Psoas muscle (tissue), 8 donors: ENCODE results near the gene FGFR3. TPM values are rescaled to one million over a fixed set of nuclear protein-coding genes. Genes with fewer than 3 reads are reported as not detected.

Experiments
- ATAC-seq, 4 donors: fragments of 200-7000 bp; cut with Tn5 transposase; one replicate each; pipeline ENCODE4 v1.9.1; 2020; ENCODE audit warnings: moderate library complexity in 3 of 4, mild to moderate bottlenecking in 2 of 4
- DNase-seq, 2 donors: peaks; one replicate each; pipeline ENCODE4 v3.0.0-alpha.2; 2020
- H3K27ac ChIP-seq: fragments of 200-600 bp; one replicate; pipeline ENCODE4 v1.8.0; 2022
- H3K27me3 ChIP-seq, 3 donors: fragments of 200-600 bp in 1 of 3; one replicate each; pipeline versions ENCODE4 v1.6.1 to v1.8.0; 2013 to 2022; ENCODE audit warnings: low read length in 2 of 3, mild to moderate bottlenecking in 2 of 3, moderate library complexity in 1 of 3; ENCODE audit not compliant: insufficient read depth in 3 of 3
- H3K36me3 ChIP-seq, 2 donors: fragments of 200-600 bp in 1 of 2; one replicate each; pipeline versions ENCODE4 v1.6.1 to v1.8.0; 2013 to 2022; ENCODE audit warnings: low read depth in 1 of 2, mild to moderate bottlenecking in 1 of 2, moderate library complexity in 1 of 2; ENCODE audit not compliant: insufficient read depth in 1 of 2
- H3K4me1 ChIP-seq: fragments of 200-600 bp; one replicate; pipeline ENCODE4 v1.8.0; 2022
- H3K4me3 ChIP-seq: fragments of 200-600 bp; one replicate; pipeline ENCODE4 v1.8.0; 2022; ENCODE audit warnings: mild to moderate bottlenecking
- H3K9me3 ChIP-seq: fragments of 200-600 bp; one replicate; pipeline ENCODE4 v1.8.0; 2022
- CTCF ChIP-seq: fragments of 200-600 bp; IDR thresholded peaks from one replicate; pipeline ENCODE4 v1.8.0; 2022; ENCODE audit warnings: antibody characterized with exemption
- WGBS, 3 donors: extraction: QIAGEN DNeasy Blood & Tissue Kit; methylation state at CpG; one replicate each; pipeline versions ENCODE4 v1.1.6 to v1.1.7; 2013; 5-methylcytosine and 5-hydroxymethylcytosine counted together
- intact Hi-C, 2 donors: fragments of 100-400 bp; cut with DNase I; formaldehyde crosslinking; loops; one replicate each; pipeline versions ENCODE4 v1.11.0 to v1.14.2; 2022
- long read RNA-seq, 2 donors: library from polyadenylated mRNA; unstranded; transcript quantifications; one replicate each; pipeline ENCODE4 v2.0.0, GENCODE V29; 2021
- polyA plus RNA-seq, 3 donors: library from polyadenylated mRNA; stranded (reverse); fragments of 200-250 nt; gene quantifications; one replicate each; pipeline ENCODE4 v1.2.3, GENCODE V29; 2013
- total RNA-seq, 4 donors: library from RNA; stranded (reverse); fragmentation: NEBNext Ultra II Directional in 2 of 4; extraction: Animal tissue kit (Norgen Biotek cat#: 25700) in 2 of 4; gene quantifications; one replicate each; pipeline versions ENCODE4 v1.2.1 to v1.2.4, GENCODE V29; 2021 to 2023
- donor health status: healthy with polysubstance abuse.
- donor health status: DM: no; HTN: no; CAD: no; lungs with moderate emphysema.
- donor health status: Bipolar disorder and iron deficiency.
- donor health status: healthy.
- donor health status: DM: yes; HTN: yes; CAD: no.
- donor health status: DM: no; HTN: no; CAD: no.
- donor health status: DM: no; HTN: no; CAD: no.
- donor health status: DM: yes; HTN: yes; CAD: no.

The FGFR3 gene
- total RNA-seq (1 to 10 TPM in 1 of 4 donors, under 1 TPM in 3; 0.17 to 1.1 (median 0.47) TPM), polyA plus RNA-seq (under 1 TPM; 0.29 to 0.57 (median 0.30) TPM)
- long read RNA-seq, donor 1, result 0 reads
- long read RNA-seq, donor 2, partial matches to known transcripts, result 2 of 17 reads
- long read RNA-seq, donor 2, other reads (novel, unspliced or antisense), result 15 of 17 reads

GRCh38 chr4:1792832-1793495, at the start of gene FGFR3:
Gene FGFR3, plus strand, starts transcription at chr4:1793293. Its CDS starts 642 bp downstream, at chr4:1793935.
- Histone ChIP-seq H3K4me3 (peak within 1 kb of the TSS; percentile 60), H3K27me3 (peaks cover 0 to 48% (median 27%) of the 10 kb centered on the region in 3 donors), H3K36me3 (no peaks in the 10 kb centered on the region), H3K4me1 (peaks cover 11% of the 10 kb centered on the region), H3K9me3 (no peaks in the 10 kb centered on the region), H3K27ac (no peak within 1 kb of the TSS)
- WGBS, 3 donors, result 2 to 3% (median 3%) methylated on average over 50 to 95 of the region's 95 CpGs
- peak; percentile 68 to 80 (median 74) for ATAC-seq
- TF ChIP-seq CTCF, result no peak
- peak in 1 of 2 donors; percentile 44 for DNase-seq
- intact Hi-C loops, result no loop called here

GRCh38 chr4:1743551-1743950, 49.5 kb upstream of the FGFR3 start:
- Histone ChIP-seq H3K36me3 (peaks cover 4 to 26% of the 10 kb centered on the region in 2 donors), H3K4me3 (no peak overlapping the region)

GRCh38 chr4:1743975-1744374, 49.1 kb upstream of the FGFR3 start:
- ATAC-seq, result no peak

More at GRCh38 chr4:1743551-1743950, 49.5 kb upstream of the FGFR3 start:
- no peak for TF ChIP-seq CTCF
- no peak overlapping the region for H3K27ac ChIP-seq
- DNase-seq, result no peak
- 75 to 96% (median 84%) methylated on average over 12 of the region's 12 CpGs for WGBS, 3 donors
- H3K27me3 ChIP-seq, result peaks cover 0 to 7% (median 0%) of the 10 kb centered on the region in 3 donors
- no peaks in the 10 kb centered on the region for H3K4me1 ChIP-seq
- intact Hi-C loops, result no loop called here
- H3K9me3 ChIP-seq, result no peaks in the 10 kb centered on the region
- no peak for ATAC-seq

GRCh38 chr4:1744552-1744951, 48.5 kb upstream of the FGFR3 start:
- DNase-seq (no peak), ATAC-seq (no peak)
- H3K4me3 ChIP-seq, result no peak overlapping the region
- intact Hi-C loops, result no loop called here
- WGBS, 3 donors, result 93 to 95% (median 94%) methylated on average over 14 of the region's 14 CpGs
- peaks cover 4 to 26% of the 10 kb centered on the region in 2 donors for H3K36me3 ChIP-seq
- no peak for TF ChIP-seq CTCF
- H3K4me1 ChIP-seq, result no peaks in the 10 kb centered on the region
- H3K9me3 ChIP-seq, result no peaks in the 10 kb centered on the region
- H3K27ac ChIP-seq, result no peak overlapping the region
- peaks cover 0 to 8% (median 0%) of the 10 kb centered on the region in 3 donors for H3K27me3 ChIP-seq

More at GRCh38 chr4:1743975-1744374, 49.1 kb upstream of the FGFR3 start:
- TF ChIP-seq CTCF, result no peak
- peaks cover 0 to 8% (median 0%) of the 10 kb centered on the region in 3 donors for H3K27me3 ChIP-seq
- DNase-seq, result no peak
- no peaks in the 10 kb centered on the region for H3K9me3 ChIP-seq
- H3K36me3 ChIP-seq, result peaks cover 4 to 26% of the 10 kb centered on the region in 2 donors
- no peak overlapping the region for H3K27ac ChIP-seq
- H3K4me3 ChIP-seq, result no peak overlapping the region
- H3K4me1 ChIP-seq, result no peaks in the 10 kb centered on the region
- intact Hi-C loops, result no loop called here
- 86 to 95% (median 94%) methylated on average over 6 of the region's 6 CpGs for WGBS, 3 donors
